Neural progenitor cell (in vitro differentiated cells): ENCODE measurements around the gene MYLK. TPM values are rescaled to one million over a fixed set of nuclear protein-coding genes. Genes with fewer than 3 reads are reported as not detected.
A peak's percentile ranks its signal among the peaks of the same experiment; 100 is the strongest.

Experiments
- DNase-seq: peaks from one replicate; pipeline ENCODE4 v3.0.0-alpha.2; 2016; ENCODE audit warnings: low spot score
- H2AFZ ChIP-seq: fragments of 200-600 bp; sonication (generic); replicated peaks from 2 replicates; pipeline ENCODE4 v1.6.1; 2016; ENCODE audit warnings: antibody characterized with exemption
- H3F3A ChIP-seq: fragments of 200-600 bp; sonication (generic); 2 replicates; pipeline ENCODE4 v1.6.1; 2016; ENCODE audit warnings: antibody characterized with exemption, low read depth
- H3K27ac ChIP-seq: fragments of 200-600 bp; sonication (generic); 2 replicates; pipeline ENCODE4 v1.5.1; 2016; ENCODE audit warnings: mild to moderate bottlenecking
- H3K27me3 ChIP-seq: fragments of 200-600 bp; sonication (generic); 2 replicates; pipeline ENCODE4 v1.6.1; 2016; ENCODE audit warnings: mild to moderate bottlenecking, moderate library complexity
- H3K36me3 ChIP-seq: fragments of 200-600 bp; sonication (generic); 2 replicates; pipeline ENCODE4 v1.5.1; 2016
- H3K4me1 ChIP-seq: fragments of 200-600 bp; sonication (generic); 2 replicates; pipeline ENCODE4 v1.6.1; 2016; ENCODE audit warnings: mixed run types
- H3K4me2 ChIP-seq: fragments of 200-600 bp; sonication (generic); 2 replicates; pipeline ENCODE4 v1.6.1; 2016
- H3K4me3 ChIP-seq: fragments of 200-600 bp; sonication (generic); 2 replicates; pipeline ENCODE4 v1.5.1; 2016
- H3K79me2 ChIP-seq: fragments of 200-600 bp; sonication (generic); 2 replicates; pipeline ENCODE4 v1.6.1; 2016; ENCODE audit warnings: low read depth
- H3K9ac ChIP-seq: fragments of 200-600 bp; sonication (generic); 2 replicates; pipeline ENCODE4 v1.6.1; 2016
- H3K9me3 ChIP-seq: fragments of 200-600 bp; sonication (generic); 2 replicates; pipeline ENCODE4 v1.5.1; 2016; ENCODE audit warnings: low read depth
- H4K20me1 ChIP-seq: fragments of 200-600 bp; sonication (generic); 2 replicates; pipeline ENCODE4 v1.6.1; 2016; ENCODE audit warnings: low read depth
- H3K27ac Mint-ChIP-seq: 3 replicates; pipeline ENCODE4 v1.8.0; 2021; ENCODE audit warnings: mixed read lengths
- H3K27me3 Mint-ChIP-seq: 2 replicates; pipeline ENCODE4 v1.8.0; 2022; ENCODE audit warnings: low read depth, mild to moderate bottlenecking, inconsistent platforms, moderate library complexity, mixed read lengths; ENCODE audit not compliant: insufficient read depth
- H3K36me3 Mint-ChIP-seq: 3 replicates; pipeline ENCODE4 v1.8.0; 2021; ENCODE audit warnings: mixed read lengths
- H3K4me1 Mint-ChIP-seq: 3 replicates; pipeline ENCODE4 v1.8.0; 2021; ENCODE audit warnings: mixed read lengths
- H3K4me3 Mint-ChIP-seq: 3 replicates; pipeline ENCODE4 v1.8.0; 2021; ENCODE audit warnings: mild to moderate bottlenecking, moderate library complexity, mixed read lengths
- H3K9me3 Mint-ChIP-seq: 3 replicates; pipeline ENCODE4 v1.8.0; 2020; ENCODE audit warnings: mixed read lengths
- CTCF ChIP-seq: fragments of 200-600 bp; sonication (generic); IDR thresholded peaks from 2 replicates; pipeline ENCODE4 v1.5.1; 2017; ENCODE audit warnings: antibody characterized with exemption, mild to moderate bottlenecking
- EZH2 ChIP-seq: fragments of 200-600 bp; sonication (generic); IDR thresholded peaks from 2 replicates; pipeline ENCODE4 v1.6.1; 2017; ENCODE audit warnings: antibody characterized with exemption, mild to moderate bottlenecking, moderate library complexity
- EZH2phosphoT487 ChIP-seq: fragments of 200-600 bp; sonication (generic); IDR thresholded peaks from 2 replicates; pipeline ENCODE4 v1.6.1; 2017; ENCODE audit warnings: antibody characterized with exemption
- total RNA-seq: library from RNA; depleted of rRNA; stranded (reverse); fragments of >200 nt; gene quantifications from 2 replicates; pipeline ENCODE4 v1.2.3, GENCODE V29; 2015; ENCODE audit warnings: low replicate concordance

The MYLK gene
- total RNA-seq, 1 donor from 2014 or later, result 28.4 TPM

GRCh38 chr3:123750209-123750608, 133.9 kb downstream of the MYLK start:
- Mint-ChIP-seq H3K27ac (no peak overlapping the region), H3K4me1 (peaks cover 16% of the 10 kb centered on the region), H3K27me3 (no peaks in the 10 kb centered on the region), H3K4me3 (no peak overlapping the region), H3K9me3 (no peaks in the 10 kb centered on the region), H3K36me3 (peaks cover 32% of the 10 kb centered on the region)
- no peak overlapping the region for H3K4me3 ChIP-seq
- no peak overlapping the region for H2AFZ ChIP-seq
- H3K36me3 ChIP-seq, result no peaks in the 10 kb centered on the region
- TF ChIP-seq CTCF (no peak), EZH2phosphoT487 (no peak), EZH2 (no peak)
- no peaks in the 10 kb centered on the region for H3K4me1 ChIP-seq
- no peaks in the 10 kb centered on the region for H3K79me2 ChIP-seq
- H3K27ac ChIP-seq, result no peak overlapping the region
- no peaks in the 10 kb centered on the region for H3F3A ChIP-seq
- no peaks in the 10 kb centered on the region for H3K9me3 ChIP-seq
- no peak for DNase-seq
- H3K4me2 ChIP-seq, result no peak overlapping the region
- H3K27me3 ChIP-seq, result no peaks in the 10 kb centered on the region
- H4K20me1 ChIP-seq, result no peaks in the 10 kb centered on the region
- H3K9ac ChIP-seq, result no peak overlapping the region

GRCh38 chr3:123749711-123750110, 134.4 kb downstream of the MYLK start:
- Histone ChIP-seq H3K9ac (no peak overlapping the region), H3K27ac (no peak overlapping the region), H3K4me2 (no peak overlapping the region), H3K4me1 (no peaks in the 10 kb centered on the region), H3F3A (no peaks in the 10 kb centered on the region), H3K9me3 (no peaks in the 10 kb centered on the region), H3K27me3 (no peaks in the 10 kb centered on the region), H3K36me3 (no peaks in the 10 kb centered on the region), H3K4me3 (no peak overlapping the region), H2AFZ (no peak overlapping the region), H3K79me2 (no peaks in the 10 kb centered on the region), H4K20me1 (no peaks in the 10 kb centered on the region)
- Mint-ChIP-seq H3K4me1 (peaks cover 11% of the 10 kb centered on the region), H3K36me3 (peaks cover 31% of the 10 kb centered on the region), H3K27me3 (no peaks in the 10 kb centered on the region), H3K4me3 (no peak overlapping the region), H3K9me3 (no peaks in the 10 kb centered on the region), H3K27ac (no peak overlapping the region)
- TF ChIP-seq EZH2 (no peak), CTCF (no peak), EZH2phosphoT487 (no peak)
- DNase-seq, result no peak

- H3K36me3 Mint-ChIP-seq, result peaks cover 25% of the 10 kb centered on the region
- no peak for DNase-seq
- no peak overlapping the region for H3K9ac ChIP-seq
- H4K20me1 ChIP-seq, result no peaks in the 10 kb centered on the region
- no peak overlapping the region for H2AFZ ChIP-seq
- H3K4me1 ChIP-seq, result peaks cover 3% of the 10 kb centered on the region
- H3K36me3 ChIP-seq, result no peaks in the 10 kb centered on the region
- H3K4me2 ChIP-seq, result no peak overlapping the region
- TF ChIP-seq CTCF (peak; percentile 47), EZH2phosphoT487 (no peak), EZH2 (no peak)
- H3K4me3 Mint-ChIP-seq, result no peak overlapping the region
- H3K9me3 Mint-ChIP-seq, result no peaks in the 10 kb centered on the region
- H3K27ac ChIP-seq, result no peak overlapping the region
- H3K4me3 ChIP-seq, result no peak overlapping the region
- H3F3A ChIP-seq, result no peaks in the 10 kb centered on the region
- H3K27ac Mint-ChIP-seq, result no peak overlapping the region
- H3K27me3 Mint-ChIP-seq, result no peaks in the 10 kb centered on the region
- no peaks in the 10 kb centered on the region for H3K9me3 ChIP-seq
- H3K79me2 ChIP-seq, result no peaks in the 10 kb centered on the region
- no peaks in the 10 kb centered on the region for H3K27me3 ChIP-seq
- no peaks in the 10 kb centered on the region for H3K4me1 Mint-ChIP-seq
These were observed 138.8 kb downstream of the MYLK start for GRCh38 chr3:123745184-123745855.
